Prostate gland (tissue), 2 donors: ENCODE measurements around the gene FOXI1.

Source experiments
- CTCF ChIP-seq, 4 experiments: fragments of 200-600 bp in 2 of 4; fragments of 450-650 bp in 2 of 4; sonication (generic) in 2 of 4; IDR thresholded peaks; 1 replicate in 3 of 4; 2 replicates in 1 of 4; pipeline ENCODE4 v1.5.1; 2016 to 2019; ENCODE audit warnings: antibody characterized with exemption in 4 of 4, mild to moderate bottlenecking in 2 of 4, moderate library complexity in 2 of 4
- POLR2A ChIP-seq: fragments of 450-650 bp; IDR thresholded peaks from one replicate; pipeline ENCODE4 v1.6.1; 2016; ENCODE audit warnings: antibody characterized with exemption, mild to moderate bottlenecking
- POLR2AphosphoS5 ChIP-seq: sonication (generic); formaldehyde crosslinking; IDR thresholded peaks from one replicate; pipeline ENCODE4 v1.6.1; 2017; ENCODE audit warnings: antibody characterized with exemption

GRCh38 chr5:170056561-170057267, 49.0 kb upstream of the FOXI1 start:
- TF ChIP-seq POLR2AphosphoS5, result no peak
- TF ChIP-seq CTCF (IDR thresholded peaks at IDR 0.05), result no peak
- TF ChIP-seq POLR2A, result no peak
